GM12891 (cell line): Measurements from ENCODE around the gene CCNK.

ENCODE experiments used
- PAX5 ChIP-seq: IDR thresholded peaks from 2 replicates; pipeline ENCODE4 v1.6.1; 2011; ENCODE audit warnings: low read length, moderate library complexity, mild to moderate bottlenecking; ENCODE audit not compliant: insufficient read depth, severe bottlenecking
- POLR2A ChIP-seq: IDR thresholded peaks from 2 replicates; pipeline ENCODE4 v1.6.1; 2011; ENCODE audit warnings: low read depth, low read length, control low read depth
- POLR2AphosphoS5 ChIP-seq: IDR thresholded peaks from 2 replicates; pipeline ENCODE4 v1.6.1; 2011; ENCODE audit warnings: low read depth, low read length, control low read depth
- TAF1 ChIP-seq: IDR thresholded peaks from 2 replicates; pipeline ENCODE4 v1.6.1; 2011; ENCODE audit warnings: low read depth, low read length, control low read depth

- no peak for TF ChIP-seq POLR2AphosphoS5
- no peak for TF ChIP-seq POLR2A
- no peak for TF ChIP-seq TAF1
- TF ChIP-seq PAX5, result no peak
Measured at GRCh38 chr14:99517643-99518381, 36.6 kb downstream of the CCNK start.
